Measurements from ENCODE around the gene CCNQ. TPM values are rescaled to one million over a fixed set of nuclear protein-coding genes. Genes with fewer than 3 reads are reported as not detected.

The CCNQ gene
- total and polyA plus RNA-seq, 10 of the 15 experiments (the other 5 are each of a cell fraction or from before 2014, with no cell fraction given), result 0.45 to 36.2 (median 18.2) TPM

DNA sequence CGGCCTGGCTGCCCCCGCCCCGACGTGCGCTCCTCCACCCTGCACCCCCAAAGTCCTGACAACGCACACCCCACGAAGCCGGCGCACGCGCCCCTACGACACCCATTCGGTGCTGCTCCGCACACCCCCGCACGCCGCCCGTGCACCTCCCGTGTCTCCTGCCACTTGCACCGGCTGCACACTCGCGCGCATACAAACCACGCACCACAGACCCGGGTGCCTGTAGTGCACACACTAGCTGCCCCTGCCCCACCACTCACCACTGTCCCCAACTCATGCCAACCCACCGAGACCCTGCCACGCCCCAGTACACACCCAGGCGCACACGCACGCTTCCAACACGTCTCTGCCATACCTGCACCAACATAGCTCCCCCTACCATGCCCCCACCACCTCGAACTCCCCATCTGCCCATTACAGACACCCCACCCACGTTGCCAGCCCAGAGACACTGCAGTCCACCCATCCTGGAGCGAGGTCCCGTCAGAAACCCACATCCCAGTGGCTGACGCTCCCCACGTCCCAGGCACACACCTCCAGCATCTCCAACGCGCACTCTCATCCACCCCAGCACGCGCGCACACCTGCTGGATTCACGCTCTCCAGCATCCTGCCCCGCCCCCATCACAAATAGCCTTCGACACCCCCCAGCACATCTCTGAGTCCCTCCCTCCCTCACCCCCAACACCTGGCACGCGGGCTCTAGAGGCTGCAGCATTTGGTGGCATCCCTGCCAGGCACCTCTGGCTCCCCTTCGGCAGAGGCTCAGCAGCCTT is 43.9 kb upstream of the CCNQ start:
- CTCF ChIA-PET, result interaction anchor here (0.9 kb wide), 1 partner anchor 103 kb away, joined by 3 read pairs; no protein-coding TSS in a partner anchor
- no peaks in the 10 kb centered on the region for H3K79me2 ChIP-seq (ENCODE audit: control insufficient read depth, insufficient read depth, low read length)
- in situ Hi-C loops (cut with MboI) (no loop called here), intact Hi-C loops (cut with micrococcal nuclease; ENCODE audit: unreplicated experiment) (no loop called here)
- no peak overlapping the region for H3K9ac ChIP-seq (ENCODE audit: control insufficient read depth, insufficient read depth, low read length)
- no peak overlapping the region for H3K27ac ChIP-seq (ENCODE audit: control insufficient read depth, insufficient read depth)
- no peak overlapping the region for H2AFZ ChIP-seq (ENCODE audit: control insufficient read depth, low read depth, low read length)
- no peaks in the 10 kb centered on the region; the same call in 2 of the 3 replicates for H3K9me3 ChIP-seq (replicated peaks; ENCODE audit: control insufficient read depth, insufficient read depth, low read length)
- ATAC-seq (no peak), FAIRE-seq (no peak), DNase-seq (ENCODE audit: low read depth, low spot score) (no peak)
- SMC1A ChIA-PET (ENCODE audit: uncharacterized antibody, unreplicated experiment), result no interaction called here
- H3K4me1 ChIP-seq (ENCODE audit: control insufficient read depth, insufficient read depth, low read length), result no peaks in the 10 kb centered on the region
- no peaks in the 10 kb centered on the region for H4K20me1 ChIP-seq (ENCODE audit: control insufficient read depth, insufficient read depth)
- no peak overlapping the region for H3K4me2 ChIP-seq (ENCODE audit: control insufficient read depth, insufficient read depth)
- H3K27me3 ChIP-seq (replicated peaks in 1 of 2; ENCODE audit: control insufficient read depth in 2 of 2, insufficient read depth in 2 of 2, low read length in 1 of 2), result peaks cover 0 to 3% of the 10 kb centered on the region in 2 experiments; a peak in 3 of 4 replicates
- H3K4me3 ChIP-seq, result no peak overlapping the region
- no TSS peak for BruUV-seq (replicated peaks)
- H3K36me3 ChIP-seq (ENCODE audit: control insufficient read depth in 2 of 2, insufficient read depth in 2 of 2, low read length in 1 of 2), result no peaks in the 10 kb centered on the region
- TF ChIP-seq MEF2B (IDR thresholded peaks at IDR 0.05; ENCODE audit: partially characterized antibody, poor library complexity, severe bottlenecking) (no peak), EED (IDR thresholded peaks at IDR 0.05; ENCODE audit: low read depth) (no peak), BHLHE40 (IDR thresholded peaks at IDR 0.05; ENCODE audit: borderline replicate concordance in 1 of 2, low read depth in 2 of 2, low read length in 1 of 2) (no peak), HDAC2 (IDR thresholded peaks at IDR 0.05) (no peak), NR2C1 (IDR thresholded peaks at IDR 0.05) (no peak), DPF2 (IDR thresholded peaks at IDR 0.05) (no peak)
- WGBS (ENCODE audit: insufficient coverage, insufficient replicate concordance, low lambda C conversion rate, missing lambda C conversion rate), result 40% methylated on average over 34 of the region's 48 CpGs
- RAD21 ChIA-PET (ENCODE audit: unreplicated experiment), result no interaction called here
- POLR2A ChIA-PET, result no interaction called here

GRCh38 chrX:153642051-153642654 is 43.2 kb upstream of the CCNQ start:
- no TSS peak for BruUV-seq (replicated peaks)
- ChIA-PET RAD21 (ENCODE audit: unreplicated experiment) (no interaction called here), SMC1A (ENCODE audit: uncharacterized antibody, unreplicated experiment) (no interaction called here)
- TF ChIP-seq PAX5 (IDR thresholded peaks at IDR 0.05; ENCODE audit: borderline replicate concordance, low read depth, low read length) (no peak), WRNIP1 (IDR thresholded peaks at IDR 0.05; ENCODE audit: borderline replicate concordance, low read depth, low read length) (no peak), PKNOX1 (IDR thresholded peaks at IDR 0.05) (no peak)
- TF ChIP-seq, protein P1, sequence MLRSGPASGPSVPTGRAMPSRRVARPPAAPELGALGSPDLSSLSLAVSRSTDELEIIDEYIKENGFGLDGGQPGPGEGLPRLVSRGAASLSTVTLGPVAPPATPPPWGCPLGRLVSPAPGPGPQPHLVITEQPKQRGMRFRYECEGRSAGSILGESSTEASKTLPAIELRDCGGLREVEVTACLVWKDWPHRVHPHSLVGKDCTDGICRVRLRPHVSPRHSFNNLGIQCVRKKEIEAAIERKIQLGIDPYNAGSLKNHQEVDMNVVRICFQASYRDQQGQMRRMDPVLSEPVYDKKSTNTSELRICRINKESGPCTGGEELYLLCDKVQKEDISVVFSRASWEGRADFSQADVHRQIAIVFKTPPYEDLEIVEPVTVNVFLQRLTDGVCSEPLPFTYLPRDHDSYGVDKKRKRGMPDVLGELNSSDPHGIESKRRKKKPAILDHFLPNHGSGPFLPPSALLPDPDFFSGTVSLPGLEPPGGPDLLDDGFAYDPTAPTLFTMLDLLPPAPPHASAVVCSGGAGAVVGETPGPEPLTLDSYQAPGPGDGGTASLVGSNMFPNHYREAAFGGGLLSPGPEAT (IDR thresholded peaks at IDR 0.05; ENCODE audit: low read depth), result no peak

More at GRCh38 chrX:153642051-153642654, 43.2 kb upstream of the CCNQ start:
- WGBS (ENCODE audit: insufficient coverage, insufficient replicate concordance, low lambda C conversion rate, missing lambda C conversion rate), result 43% methylated on average over 31 of the region's 62 CpGs
- FAIRE-seq (no peak), DNase-seq (ENCODE audit: low read depth, low spot score) (no peak), ATAC-seq (no peak)
- no peak overlapping the region for H2AFZ ChIP-seq (ENCODE audit: control insufficient read depth, low read depth, low read length)
- intact Hi-C loops (cut with micrococcal nuclease; ENCODE audit: unreplicated experiment), result no loop called here
- CTCF ChIA-PET, result interaction anchor here (0.9 kb wide), 1 partner anchor 103 kb away, joined by 3 read pairs; no protein-coding TSS in a partner anchor
- no peaks in the 10 kb centered on the region for H3K4me1 ChIP-seq (ENCODE audit: control insufficient read depth, insufficient read depth, low read length)
- H3K9me3 ChIP-seq (replicated peaks; ENCODE audit: control insufficient read depth, insufficient read depth, low read length), result no peaks in the 10 kb centered on the region; the same call in 2 of the 3 replicates
- no peak overlapping the region for H3K9ac ChIP-seq (ENCODE audit: control insufficient read depth, insufficient read depth, low read length)
- no peaks in the 10 kb centered on the region for H3K36me3 ChIP-seq (ENCODE audit: control insufficient read depth in 2 of 2, insufficient read depth in 2 of 2, low read length in 1 of 2)
- no peaks in the 10 kb centered on the region for H3K79me2 ChIP-seq (ENCODE audit: control insufficient read depth, insufficient read depth, low read length)
- H3K4me2 ChIP-seq (ENCODE audit: control insufficient read depth, insufficient read depth), result no peak overlapping the region
- H3K27ac ChIP-seq (ENCODE audit: control insufficient read depth, insufficient read depth), result no peak overlapping the region
- peaks cover 0 to 3% of the 10 kb centered on the region in 2 experiments; a peak in 3 of 4 replicates for H3K27me3 ChIP-seq (replicated peaks in 1 of 2; ENCODE audit: control insufficient read depth in 2 of 2, insufficient read depth in 2 of 2, low read length in 1 of 2)
- POLR2A ChIA-PET, result no interaction called here
- no peaks in the 10 kb centered on the region for H4K20me1 ChIP-seq (ENCODE audit: control insufficient read depth, insufficient read depth)
- no peak overlapping the region for H3K4me3 ChIP-seq
- in situ Hi-C loops (cut with MboI), result no loop called here

Data from GM12878 (cell line).